ENCODE data around the gene C13orf42. TPM values are rescaled to one million over a fixed set of nuclear protein-coding genes. Genes with fewer than 3 reads are reported as not detected.
A peak's percentile ranks its signal among the peaks of the same experiment; 100 is the strongest.

C13orf42 gene
- total RNA-seq, 6 experiments from 2014 or later, result not detected

DNA sequence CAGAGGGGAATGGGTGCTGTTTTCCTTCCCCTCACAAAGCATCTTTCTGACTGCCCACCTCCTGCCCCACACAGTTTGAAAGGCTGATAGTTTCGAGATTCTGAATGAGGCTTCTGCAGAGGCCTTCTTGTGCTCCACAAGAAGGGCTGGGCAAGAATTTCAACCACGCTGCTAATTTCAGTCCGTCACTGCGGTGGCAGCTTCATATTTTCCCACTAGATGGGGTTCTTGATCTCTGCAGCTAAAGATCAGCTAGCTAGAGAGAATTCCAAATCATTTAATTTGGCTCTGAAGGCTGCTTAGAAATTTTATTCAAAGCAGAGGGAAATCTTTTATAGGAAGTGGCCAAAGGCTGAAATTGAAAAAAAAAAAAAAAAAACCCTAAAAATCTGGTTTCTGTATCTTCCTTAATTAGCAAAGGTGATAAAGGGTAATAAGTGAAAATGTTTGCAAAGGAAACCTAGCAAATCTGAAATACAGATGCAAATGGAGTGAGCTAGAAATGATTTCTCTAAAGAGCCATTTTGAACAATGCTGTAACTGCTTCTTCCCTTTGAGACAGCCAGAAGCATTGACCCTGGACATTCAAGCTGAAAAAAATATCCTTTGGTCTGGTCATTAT is 38.0 kb upstream of the C13orf42 start:
- H3K36me3 Mint-ChIP-seq (ENCODE audit: low read depth), result no peaks in the 10 kb centered on the region
- no peak overlapping the region for H3K27ac Mint-ChIP-seq
- H3K4me3 Mint-ChIP-seq, result no peak overlapping the region
- peaks cover 42% of the 10 kb centered on the region for H3K27me3 Mint-ChIP-seq (ENCODE audit: insufficient read depth)
- peak; percentile 53 for DNase-seq
- peaks cover 2% of the 10 kb centered on the region; the same call in 1 of the 2 replicates for H3K4me1 Mint-ChIP-seq (ENCODE audit: low read depth)
- H3K9me3 Mint-ChIP-seq, result no peaks in the 10 kb centered on the region
- TF ChIP-seq, protein P1, sequence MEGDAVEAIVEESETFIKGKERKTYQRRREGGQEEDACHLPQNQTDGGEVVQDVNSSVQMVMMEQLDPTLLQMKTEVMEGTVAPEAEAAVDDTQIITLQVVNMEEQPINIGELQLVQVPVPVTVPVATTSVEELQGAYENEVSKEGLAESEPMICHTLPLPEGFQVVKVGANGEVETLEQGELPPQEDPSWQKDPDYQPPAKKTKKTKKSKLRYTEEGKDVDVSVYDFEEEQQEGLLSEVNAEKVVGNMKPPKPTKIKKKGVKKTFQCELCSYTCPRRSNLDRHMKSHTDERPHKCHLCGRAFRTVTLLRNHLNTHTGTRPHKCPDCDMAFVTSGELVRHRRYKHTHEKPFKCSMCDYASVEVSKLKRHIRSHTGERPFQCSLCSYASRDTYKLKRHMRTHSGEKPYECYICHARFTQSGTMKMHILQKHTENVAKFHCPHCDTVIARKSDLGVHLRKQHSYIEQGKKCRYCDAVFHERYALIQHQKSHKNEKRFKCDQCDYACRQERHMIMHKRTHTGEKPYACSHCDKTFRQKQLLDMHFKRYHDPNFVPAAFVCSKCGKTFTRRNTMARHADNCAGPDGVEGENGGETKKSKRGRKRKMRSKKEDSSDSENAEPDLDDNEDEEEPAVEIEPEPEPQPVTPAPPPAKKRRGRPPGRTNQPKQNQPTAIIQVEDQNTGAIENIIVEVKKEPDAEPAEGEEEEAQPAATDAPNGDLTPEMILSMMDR (IDR thresholded peaks at IDR 0.05), result peak; percentile 75

DNA sequence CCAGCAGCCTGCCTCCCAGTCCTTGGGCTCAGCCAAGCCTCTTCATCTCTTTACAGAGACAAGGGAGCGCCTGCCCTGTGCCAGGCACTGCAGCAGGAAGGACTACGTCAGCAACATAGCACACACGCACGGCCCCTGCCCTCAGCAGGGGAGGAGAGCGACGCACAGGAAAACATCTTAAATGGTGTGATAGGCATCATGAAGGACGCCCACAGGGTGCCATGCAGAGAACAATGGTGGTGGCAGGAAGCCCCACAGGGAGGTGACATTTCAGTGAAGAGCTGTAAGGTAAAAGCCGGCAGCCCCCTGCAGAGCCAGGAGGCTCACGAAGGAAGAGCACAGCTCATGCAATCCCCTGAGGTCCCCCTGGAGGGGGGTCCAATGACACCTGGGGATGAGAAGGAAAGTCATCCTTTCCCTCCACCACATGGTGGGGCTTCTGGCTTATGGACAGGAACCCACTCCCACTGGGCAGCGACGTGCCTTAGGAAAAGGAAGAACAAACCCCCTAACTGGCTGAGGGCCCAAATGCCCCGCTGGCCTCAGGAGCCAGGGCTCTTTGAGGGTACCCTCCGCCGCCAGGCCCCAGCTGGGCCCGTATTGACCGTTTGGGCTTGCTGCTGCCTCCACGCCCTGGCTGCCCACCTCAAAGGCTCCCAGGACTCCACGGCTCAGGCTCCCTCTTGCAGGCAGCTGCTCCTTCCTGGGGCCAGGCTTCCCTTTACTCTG is 37.3 kb upstream of the C13orf42 start:
- no peaks in the 10 kb centered on the region for H3K9me3 Mint-ChIP-seq
- no peaks in the 10 kb centered on the region for H3K36me3 Mint-ChIP-seq (ENCODE audit: low read depth)
- no peak overlapping the region for H3K4me3 Mint-ChIP-seq
- H3K27ac Mint-ChIP-seq, result no peak overlapping the region
- DNase-seq, result no peak
- H3K4me1 Mint-ChIP-seq (ENCODE audit: low read depth), result no peaks in the 10 kb centered on the region
- H3K27me3 Mint-ChIP-seq (ENCODE audit: insufficient read depth), result peaks cover 42% of the 10 kb centered on the region
- TF ChIP-seq, protein P1 (IDR thresholded peaks at IDR 0.05), result no peak

DNA sequence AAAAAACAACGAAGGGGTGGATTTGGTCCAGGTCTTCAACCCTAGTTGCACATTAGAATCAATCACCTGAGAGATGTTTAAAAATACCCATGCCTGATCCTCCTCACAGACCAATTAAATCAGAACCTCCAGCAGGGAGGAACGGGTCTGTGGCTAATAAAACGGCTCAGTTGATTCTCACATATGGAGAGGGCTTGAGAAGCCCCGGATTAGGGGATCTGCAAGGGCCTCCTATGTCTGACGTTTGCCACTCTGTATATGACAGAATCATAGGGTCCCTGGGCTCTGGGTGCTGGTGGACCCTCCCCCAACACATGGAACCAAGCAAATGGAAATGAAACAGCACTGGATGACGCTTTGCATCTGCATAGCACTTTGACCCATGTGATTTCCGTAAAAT is 36.7 kb upstream of the C13orf42 start:
- no peaks in the 10 kb centered on the region for H3K9me3 Mint-ChIP-seq
- no peaks in the 10 kb centered on the region for H3K4me1 Mint-ChIP-seq (ENCODE audit: low read depth)
- no peaks in the 10 kb centered on the region for H3K36me3 Mint-ChIP-seq (ENCODE audit: low read depth)
- TF ChIP-seq, protein P1 (IDR thresholded peaks at IDR 0.05), result no peak
- H3K27ac Mint-ChIP-seq, result no peak overlapping the region
- H3K4me3 Mint-ChIP-seq, result no peak overlapping the region
- peaks cover 37% of the 10 kb centered on the region for H3K27me3 Mint-ChIP-seq (ENCODE audit: insufficient read depth)
- DNase-seq, result no peak

DNA sequence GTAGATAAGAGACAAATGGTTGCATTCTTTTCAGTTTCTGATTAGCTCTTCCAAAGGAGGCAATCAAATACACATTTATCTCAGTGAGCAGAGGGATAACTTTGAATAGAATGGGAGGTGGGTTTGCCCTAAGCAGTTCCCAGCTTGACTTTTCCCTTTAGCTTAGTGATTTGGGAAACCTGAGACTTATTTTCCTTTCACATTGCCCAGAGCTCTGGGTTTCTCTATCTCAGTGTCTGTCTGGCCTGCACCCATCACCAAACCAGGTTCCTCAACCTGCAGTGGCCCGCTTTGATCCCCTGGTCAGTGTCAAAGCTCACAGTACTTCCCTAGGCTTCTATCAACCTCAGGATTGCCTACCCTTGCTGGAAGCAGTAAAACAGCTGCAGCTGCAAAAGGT is 35.6 kb upstream of the C13orf42 start:
- Mint-ChIP-seq H3K27me3 (ENCODE audit: insufficient read depth) (peaks cover 29% of the 10 kb centered on the region), H3K27ac (no peak overlapping the region), H3K4me1 (ENCODE audit: low read depth) (no peaks in the 10 kb centered on the region), H3K9me3 (no peaks in the 10 kb centered on the region), H3K4me3 (no peak overlapping the region), H3K36me3 (ENCODE audit: low read depth) (no peaks in the 10 kb centered on the region)
- TF ChIP-seq, protein P1 (IDR thresholded peaks at IDR 0.05), result no peak
- no peak for DNase-seq

DNA sequence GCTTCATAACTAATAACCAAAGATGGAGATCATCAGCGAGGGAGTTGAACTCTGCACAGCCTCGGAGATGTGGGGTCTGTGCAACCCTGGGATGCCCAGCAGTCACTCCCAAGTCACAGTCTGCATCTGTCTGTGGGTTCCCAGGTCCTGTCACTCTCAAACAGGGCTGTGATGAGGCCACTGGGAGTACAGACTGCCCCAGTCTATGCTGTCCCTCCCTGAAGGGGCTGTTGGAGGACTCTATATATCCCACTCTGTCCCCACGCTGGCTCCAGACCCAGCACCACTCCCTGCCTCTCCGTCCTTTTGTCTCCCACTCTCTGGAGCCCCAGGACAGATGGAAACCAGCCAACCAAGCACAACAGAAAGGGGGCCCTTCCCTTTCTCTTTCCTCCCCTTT is 26.2 kb upstream of the C13orf42 start:
- H3K36me3 Mint-ChIP-seq (ENCODE audit: low read depth), result no peaks in the 10 kb centered on the region
- TF ChIP-seq, protein P1 (IDR thresholded peaks at IDR 0.05), result no peak
- H3K4me1 Mint-ChIP-seq (ENCODE audit: low read depth), result no peaks in the 10 kb centered on the region
- no peak for DNase-seq
- H3K9me3 Mint-ChIP-seq, result no peaks in the 10 kb centered on the region
- peaks cover 27% of the 10 kb centered on the region for H3K27me3 Mint-ChIP-seq (ENCODE audit: insufficient read depth)
- H3K4me3 Mint-ChIP-seq, result no peak overlapping the region
- no peak overlapping the region for H3K27ac Mint-ChIP-seq

All from HFFc6 (cell line).